ENCODE results near the gene ATRX. TPM values are rescaled to one million over a fixed set of nuclear protein-coding genes. Genes with fewer than 3 reads are reported as not detected.
"Not testable (repeated sequence)": the region's sequence is repeated elsewhere in the genome, so short reads cannot be mapped to it uniquely, and the experiment has no call there.

Gene ATRX
- total RNA-seq, 1 experiment from 2014 or later, result 70.2 TPM

DNA sequence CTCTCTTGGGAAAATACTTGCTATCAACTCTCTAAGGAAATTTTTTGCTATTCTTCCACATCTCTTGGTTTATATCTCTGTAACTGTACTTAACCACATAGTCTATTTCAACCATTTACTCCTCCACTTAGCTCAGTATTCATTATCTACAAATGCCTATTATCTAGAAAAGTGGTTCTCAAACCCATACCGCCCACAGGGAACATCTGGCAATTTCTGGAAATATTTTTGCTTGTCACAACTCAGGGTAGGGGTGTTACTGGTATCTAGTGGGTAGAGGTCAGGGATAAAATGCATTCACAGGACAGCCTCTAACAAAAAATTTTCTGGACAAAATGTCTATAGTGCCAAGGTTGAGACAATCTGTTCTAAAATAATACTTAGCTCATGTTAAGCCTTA lies 14.4 kb downstream of the ATRX start:
- Mint-ChIP-seq H3K27ac (ENCODE audit: low read depth, unreplicated experiment) (no peak overlapping the region), H3K36me3 (ENCODE audit: insufficient read depth, unreplicated experiment) (no peaks in the 10 kb centered on the region), H3K9me3 (ENCODE audit: unreplicated experiment) (peaks cover 7% of the 10 kb centered on the region), H3K4me3 (ENCODE audit: unreplicated experiment) (no peak overlapping the region), H3K27me3 (ENCODE audit: insufficient read depth, unreplicated experiment) (no peaks in the 10 kb centered on the region), H3K4me1 (ENCODE audit: insufficient read depth, unreplicated experiment) (no peaks in the 10 kb centered on the region)
- BruUV-seq (replicated peaks), result no TSS peak
- no peak for DNase-seq (ENCODE audit: unreplicated experiment)
- intact Hi-C loops (cut with micrococcal nuclease), result no loop called here
- TF ChIP-seq, protein P1, sequence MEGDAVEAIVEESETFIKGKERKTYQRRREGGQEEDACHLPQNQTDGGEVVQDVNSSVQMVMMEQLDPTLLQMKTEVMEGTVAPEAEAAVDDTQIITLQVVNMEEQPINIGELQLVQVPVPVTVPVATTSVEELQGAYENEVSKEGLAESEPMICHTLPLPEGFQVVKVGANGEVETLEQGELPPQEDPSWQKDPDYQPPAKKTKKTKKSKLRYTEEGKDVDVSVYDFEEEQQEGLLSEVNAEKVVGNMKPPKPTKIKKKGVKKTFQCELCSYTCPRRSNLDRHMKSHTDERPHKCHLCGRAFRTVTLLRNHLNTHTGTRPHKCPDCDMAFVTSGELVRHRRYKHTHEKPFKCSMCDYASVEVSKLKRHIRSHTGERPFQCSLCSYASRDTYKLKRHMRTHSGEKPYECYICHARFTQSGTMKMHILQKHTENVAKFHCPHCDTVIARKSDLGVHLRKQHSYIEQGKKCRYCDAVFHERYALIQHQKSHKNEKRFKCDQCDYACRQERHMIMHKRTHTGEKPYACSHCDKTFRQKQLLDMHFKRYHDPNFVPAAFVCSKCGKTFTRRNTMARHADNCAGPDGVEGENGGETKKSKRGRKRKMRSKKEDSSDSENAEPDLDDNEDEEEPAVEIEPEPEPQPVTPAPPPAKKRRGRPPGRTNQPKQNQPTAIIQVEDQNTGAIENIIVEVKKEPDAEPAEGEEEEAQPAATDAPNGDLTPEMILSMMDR (IDR thresholded peaks at IDR 0.05; ENCODE audit: unreplicated experiment), result no peak
- ChIA-PET POLR2A (no interaction called here), CTCF (interaction anchor here (0.7 kb wide), 1 partner anchor 91 kb away, joined by 3 read pairs; no protein-coding TSS in a partner anchor)

DNA sequence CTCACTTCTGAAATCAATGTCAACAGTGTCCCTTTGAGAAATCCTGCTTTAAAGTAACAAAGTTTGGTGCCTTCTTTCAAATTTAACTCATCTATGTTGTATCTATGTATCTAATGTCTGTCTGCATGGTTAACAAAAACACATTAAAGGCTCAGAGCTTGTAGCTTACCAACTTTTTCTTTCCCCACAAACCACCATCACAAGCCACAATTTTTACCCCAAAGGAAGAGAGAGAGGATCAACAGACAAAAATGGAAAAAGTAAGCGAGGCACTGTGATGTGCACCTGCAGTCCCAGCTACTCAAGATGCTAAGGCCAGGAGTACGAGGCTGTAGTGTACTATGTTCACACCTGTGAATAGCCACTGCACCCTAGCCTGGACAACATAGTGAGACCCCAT lies 17.2 kb downstream of the ATRX start:
- POLR2A ChIA-PET, result no interaction called here
- intact Hi-C loops (cut with micrococcal nuclease), result no loop called here
- no peak overlapping the region for H3K27ac Mint-ChIP-seq (ENCODE audit: low read depth, unreplicated experiment)
- no peak overlapping the region for H3K4me3 Mint-ChIP-seq (ENCODE audit: unreplicated experiment)
- CTCF ChIA-PET, result no interaction called here
- DNase-seq (ENCODE audit: unreplicated experiment), result no peak
- H3K27me3 Mint-ChIP-seq (ENCODE audit: insufficient read depth, unreplicated experiment), result no peaks in the 10 kb centered on the region
- H3K36me3 Mint-ChIP-seq (ENCODE audit: insufficient read depth, unreplicated experiment), result no peaks in the 10 kb centered on the region
- peaks cover 7% of the 10 kb centered on the region for H3K9me3 Mint-ChIP-seq (ENCODE audit: unreplicated experiment)
- H3K4me1 Mint-ChIP-seq (ENCODE audit: insufficient read depth, unreplicated experiment), result no peaks in the 10 kb centered on the region
- TF ChIP-seq, protein P1 (IDR thresholded peaks at IDR 0.05; ENCODE audit: unreplicated experiment), result no peak
- no TSS peak for BruUV-seq (replicated peaks)

DNA sequence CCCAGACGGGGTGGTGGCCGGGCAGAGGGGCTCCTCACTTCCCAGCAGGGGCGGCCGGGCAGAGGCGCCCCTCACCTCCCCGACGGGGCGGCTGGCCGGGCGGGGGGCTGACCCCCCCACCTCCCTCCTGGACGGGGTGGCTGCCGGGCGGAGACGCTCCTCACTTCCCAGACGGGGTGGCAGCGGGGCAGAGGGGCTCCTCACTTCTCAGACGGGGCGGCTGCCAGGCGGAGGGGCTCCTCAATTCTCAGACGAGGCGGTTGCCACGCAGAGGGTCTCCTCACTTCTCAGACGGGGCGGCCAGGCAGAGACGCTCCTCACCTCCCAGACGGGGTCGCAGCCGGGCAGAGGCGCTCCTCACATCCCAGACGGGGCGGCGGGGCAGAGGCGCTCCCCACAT lies 19.8 kb downstream of the ATRX start:
- H3K4me1 Mint-ChIP-seq (ENCODE audit: insufficient read depth, unreplicated experiment); H3K27me3 Mint-ChIP-seq (ENCODE audit: insufficient read depth, unreplicated experiment); CTCF ChIA-PET; BruUV-seq (replicated peaks); H3K36me3 Mint-ChIP-seq (ENCODE audit: insufficient read depth, unreplicated experiment); POLR2A ChIA-PET; H3K27ac Mint-ChIP-seq (ENCODE audit: low read depth, unreplicated experiment); H3K9me3 Mint-ChIP-seq (ENCODE audit: unreplicated experiment); DNase-seq (ENCODE audit: unreplicated experiment); H3K4me3 Mint-ChIP-seq (ENCODE audit: unreplicated experiment); intact Hi-C loops (cut with micrococcal nuclease): not testable (repeated sequence)

DNA sequence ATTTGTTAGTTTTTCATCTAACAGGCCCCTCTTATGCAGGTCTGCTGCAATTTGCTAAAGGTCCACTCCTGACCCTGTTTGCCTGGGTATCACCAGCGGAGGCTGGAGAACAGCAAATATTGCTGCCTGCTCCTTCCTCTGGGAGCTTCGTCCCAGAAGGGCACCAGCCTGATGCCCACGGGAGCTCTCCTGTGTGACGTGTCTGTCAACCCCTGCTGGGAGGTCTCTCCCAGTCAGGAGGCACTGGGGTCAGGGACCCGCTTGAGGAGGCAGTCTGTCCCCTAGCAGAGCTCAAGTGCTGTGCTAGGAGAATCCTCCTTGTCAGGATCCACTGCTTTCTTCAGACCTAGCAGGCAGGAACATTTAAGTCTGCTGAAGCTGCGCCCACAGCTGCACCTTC lies 30.5 kb downstream of the ATRX start:
- intact Hi-C loops (cut with micrococcal nuclease), result no loop called here
- no TSS peak for BruUV-seq (replicated peaks)
- Mint-ChIP-seq H3K36me3 (ENCODE audit: insufficient read depth, unreplicated experiment) (peaks cover 4% of the 10 kb centered on the region), H3K27ac (ENCODE audit: low read depth, unreplicated experiment) (no peak overlapping the region), H3K4me3 (ENCODE audit: unreplicated experiment) (no peak overlapping the region), H3K4me1 (ENCODE audit: insufficient read depth, unreplicated experiment) (no peaks in the 10 kb centered on the region), H3K27me3 (ENCODE audit: insufficient read depth, unreplicated experiment) (no peaks in the 10 kb centered on the region), H3K9me3 (ENCODE audit: unreplicated experiment) (peaks cover 19% of the 10 kb centered on the region)
- TF ChIP-seq, protein P1 (IDR thresholded peaks at IDR 0.05; ENCODE audit: unreplicated experiment), result no peak
- no peak for DNase-seq (ENCODE audit: unreplicated experiment)
- ChIA-PET CTCF (no interaction called here), POLR2A (no interaction called here)

DNA sequence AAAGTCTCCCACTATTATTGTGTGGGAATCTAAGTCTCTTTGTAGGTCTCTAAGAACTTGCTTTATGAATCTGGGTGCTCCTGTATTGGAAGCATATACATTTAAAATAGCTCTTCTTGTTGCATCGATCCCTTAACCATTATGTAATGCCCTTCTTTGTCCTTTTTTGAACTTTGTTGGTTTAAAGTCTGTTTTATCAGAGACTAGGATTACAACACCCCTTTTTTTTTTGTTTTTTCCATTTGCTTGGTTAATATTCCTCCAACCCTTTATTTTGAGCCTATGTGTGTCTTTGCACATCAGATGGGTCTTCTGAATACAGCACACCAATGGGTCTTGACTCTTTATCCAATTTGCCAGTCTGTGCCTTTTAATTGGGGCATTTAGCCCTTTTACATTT lies 32.1 kb downstream of the ATRX start:
- CTCF ChIA-PET, result interaction anchor here (0.6 kb wide), 1 partner anchor 14 kb away, joined by 3 read pairs; no protein-coding TSS in a partner anchor
- H3K4me3 Mint-ChIP-seq (ENCODE audit: unreplicated experiment); H3K27ac Mint-ChIP-seq (ENCODE audit: low read depth, unreplicated experiment); intact Hi-C loops (cut with micrococcal nuclease); H3K36me3 Mint-ChIP-seq (ENCODE audit: insufficient read depth, unreplicated experiment); H3K27me3 Mint-ChIP-seq (ENCODE audit: insufficient read depth, unreplicated experiment); BruUV-seq (replicated peaks); POLR2A ChIA-PET; DNase-seq (ENCODE audit: unreplicated experiment); H3K4me1 Mint-ChIP-seq (ENCODE audit: insufficient read depth, unreplicated experiment): not testable (repeated sequence)
- peaks cover 19% of the 10 kb centered on the region for H3K9me3 Mint-ChIP-seq (ENCODE audit: unreplicated experiment)
